Panc1 (cell line): ENCODE data around the gene IRS1.

Experiments
- CTCF ChIP-seq: fragments of 450-650 bp; IDR thresholded peaks from 2 replicates; pipeline ENCODE4 v1.5.1; 2017; ENCODE audit warnings: mild to moderate bottlenecking
- REST ChIP-seq, 2 experiments: IDR thresholded peaks; 2 replicates each; pipeline ENCODE4 v1.6.1; 2011 to 2012; ENCODE audit warnings: low read depth in 2 of 2, control low read depth in 1 of 2, low read length in 1 of 2, mild to moderate bottlenecking in 1 of 2, moderate library complexity in 1 of 2; ENCODE audit not compliant: insufficient read depth in 1 of 2

- TF ChIP-seq CTCF (no peak), REST (IDR thresholded peaks at IDR 0.05; ENCODE audit: insufficient read depth in 1 of 2, low read depth in 2 of 2, low read length in 1 of 2) (no peak)
These were observed 4.9 kb downstream of the IRS1 start for GRCh38 chr2:226794751-226795171.
